WTC11 (cell line): ENCODE data around the gene TMEM38B. TPM values are rescaled to one million over a fixed set of nuclear protein-coding genes. Genes with fewer than 3 reads are reported as not detected.

Source experiments
- ATAC-seq: fragments of 200-7000 bp; cut with Tn5 transposase; 2 replicates; pipeline ENCODE4 v1.10.0; 2021; ENCODE audit warnings: mild to moderate bottlenecking, moderate library complexity
- Bru-seq: library from RNA; stranded (reverse); fragments of 400-500 nt; gene quantifications from one replicate; lab custom pipeline; 2021; lab: Mats Ljungman, UMichigan
- CTCF ChIA-PET: fragments of 300-600 bp; sonication (Branson Sonifier 250); formaldehyde crosslinking; loops from one replicate; lab custom pipeline; 2021; ENCODE audit warnings: antibody characterized with exemption; lab: Charles Lee
- POLR2A ChIA-PET: fragments of 350-600 bp; sonication (Branson Sonifier 250); formaldehyde crosslinking; loops from one replicate; lab custom pipeline; 2021; ENCODE audit warnings: antibody characterized with exemption; lab: Charles Lee
- DNase-seq: peaks from one replicate; pipeline ENCODE4 v3.0.0; 2021; ENCODE audit warnings: low spot score
- H3K27ac Mint-ChIP-seq: 2 replicates; pipeline ENCODE4 v1.8.0; 2021; ENCODE audit warnings: mixed read lengths
- H3K27me3 Mint-ChIP-seq: 2 replicates; pipeline ENCODE4 v1.8.0; 2021; ENCODE audit warnings: low read depth, mild to moderate bottlenecking, moderate library complexity, mixed read lengths
- H3K36me3 Mint-ChIP-seq: 2 replicates; pipeline ENCODE4 v1.8.0; 2021; ENCODE audit warnings: mixed read lengths
- H3K4me1 Mint-ChIP-seq: 2 replicates; pipeline ENCODE4 v1.8.0; 2022; ENCODE audit warnings: mixed read lengths
- H3K4me3 Mint-ChIP-seq: 2 replicates; pipeline ENCODE4 v1.8.0; 2021; ENCODE audit warnings: mild to moderate bottlenecking, moderate library complexity, mixed read lengths
- H3K9me3 Mint-ChIP-seq: 2 replicates; pipeline ENCODE4 v1.8.0; 2021; ENCODE audit warnings: mixed read lengths
- AFF4 ChIP-seq: sonication (generic); formaldehyde crosslinking; IDR thresholded peaks from 2 replicates; pipeline ENCODE4 v1.8.1; 2023; ENCODE audit warnings: mild to moderate bottlenecking, missing genetic modification reagents, borderline replicate concordance
- E2F5 ChIP-seq: sonication (generic); formaldehyde crosslinking; IDR thresholded peaks from 2 replicates; pipeline ENCODE4 v1.8.1; 2022; ENCODE audit warnings: mild to moderate bottlenecking, moderate library complexity, missing genetic modification reagents
- FOXJ3 ChIP-seq: sonication (generic); formaldehyde crosslinking; IDR thresholded peaks from 2 replicates; pipeline ENCODE4 v1.9.0; 2021; ENCODE audit warnings: missing genetic modification reagents, mild to moderate bottlenecking, borderline replicate concordance
- GTF2I ChIP-seq: fragments of 250-450 bp; sonication (Bioruptor Pico); conservative IDR thresholded peaks from 2 replicates; pipeline ENCODE4 v1.4.0; 2021; ENCODE audit warnings: mild to moderate bottlenecking
- MYBL2 ChIP-seq: sonication (generic); formaldehyde crosslinking; IDR thresholded peaks from 2 replicates; pipeline ENCODE4 v1.8.1; 2023; ENCODE audit warnings: mild to moderate bottlenecking, moderate library complexity, missing genetic modification reagents
- PREB ChIP-seq: sonication (generic); formaldehyde crosslinking; IDR thresholded peaks from 2 replicates; pipeline ENCODE4 v1.8.1; 2022; ENCODE audit warnings: mild to moderate bottlenecking, missing genetic modification reagents, moderate library complexity, borderline replicate concordance
- USF2 ChIP-seq: sonication (generic); formaldehyde crosslinking; IDR thresholded peaks from 2 replicates; pipeline ENCODE4 v1.8.1; 2023; ENCODE audit warnings: mild to moderate bottlenecking, missing genetic modification reagents, moderate library complexity
- ZNF263 ChIP-seq: sonication (generic); formaldehyde crosslinking; IDR thresholded peaks from 2 replicates; pipeline ENCODE4 v1.8.1; 2022; ENCODE audit warnings: low read depth, mild to moderate bottlenecking, moderate library complexity, missing genetic modification reagents
- ZNF317 ChIP-seq: sonication (generic); formaldehyde crosslinking; IDR thresholded peaks from 2 replicates; pipeline ENCODE4 v1.8.1; 2023; ENCODE audit warnings: low read depth, mild to moderate bottlenecking, moderate library complexity, missing genetic modification reagents, borderline replicate concordance
- ZNF416 ChIP-seq: fragments of 250-450 bp; sonication (Bioruptor Pico); IDR thresholded peaks from 2 replicates; pipeline ENCODE4 v1.9.0; 2021; ENCODE audit warnings: mild to moderate bottlenecking, inconsistent platforms
- ZNF532 ChIP-seq: fragments of 250-450 bp; sonication (Bioruptor Pico); IDR thresholded peaks from 2 replicates; pipeline ENCODE4 v1.9.0; 2021; ENCODE audit warnings: mild to moderate bottlenecking, borderline replicate concordance
- long read RNA-seq, 3 experiments: library from RNA in 1 of 3; library from capped mRNA in 1 of 3; library from polyadenylated mRNA in 1 of 3; unstranded in 2 of 3; stranded (forward) in 1 of 3; transcript quantifications; one replicate each; pipeline ENCODE4 v2.0.0, GENCODE V29; 2021
- total RNA-seq: library from RNA; stranded (reverse); gene quantifications from 3 replicates; pipeline ENCODE4 v1.2.3, GENCODE V29; 2021

Gene TMEM38B
- total RNA-seq: 15.7 to 17.9 TPM (median 17.6 TPM) in 3 replicates
- percentile 60 among the genes with signal in this experiment for Bru-seq, nascent RNA
- long read RNA-seq, experiment 1, transcript TMEM38B-202 (6 exons, 3,525 nt): major isoform, 147 of 181 reads
- long read RNA-seq, experiment 1, partial matches to known transcripts: 4 of 181 reads
- long read RNA-seq, experiment 1, other reads (novel, unspliced or antisense): 30 of 181 reads
- long read RNA-seq, experiment 2, transcript TMEM38B-202 (6 exons, 3,525 nt): major isoform, 19 of 33 reads
- long read RNA-seq, experiment 2, partial matches to known transcripts: 9 of 33 reads
- long read RNA-seq, experiment 2, other reads (novel, unspliced or antisense): 5 of 33 reads
- long read RNA-seq, experiment 3, transcript TMEM38B-202 (6 exons, 3,525 nt): major isoform, 65 of 81 reads
- long read RNA-seq, experiment 3, partial matches to known transcripts: 5 of 81 reads
- long read RNA-seq, experiment 3, other reads (novel, unspliced or antisense): 11 of 81 reads

GRCh38 chr9:105694190-105694847 is at the start of gene TMEM38B:
Gene TMEM38B, plus strand, starts transcription at chr9:105694541. Its CDS starts 120 bp downstream, at chr9:105694661.
- Mint-ChIP-seq H3K27me3 (peaks cover 40% of the 10 kb centered on the region), H3K4me3 (peak within 1 kb of the TSS; percentile 74), H3K9me3 (no peaks in the 10 kb centered on the region), H3K27ac (no peak within 1 kb of the TSS), H3K4me1 (peaks cover 16% of the 10 kb centered on the region), H3K36me3 (no peaks in the 10 kb centered on the region)
- peak; percentile 88 for DNase-seq
- CTCF ChIA-PET: interaction anchor here (0.5 to 1.4 kb wide), 4 partner anchors 9 to 56 kb away, joined by 3 to 4 read pairs (median 4); no protein-coding TSS in a partner anchor
- POLR2A ChIA-PET: no interaction called here
- ATAC-seq: peak; percentile 87
- no peak for TF ChIP-seq MYBL2 (CRISPR knock-in tag)
- peak; percentile 31; the same call in 1 of the 2 replicates for TF ChIP-seq E2F5
- TF ChIP-seq PREB (CRISPR knock-in tag): no peak
- TF ChIP-seq FOXJ3: no peak

GRCh38 chr9:105646879-105647594 is 47.3 kb upstream of the TMEM38B start:
- DNase-seq (no peak), ATAC-seq (no peak)
- ChIA-PET POLR2A (interaction anchor here (0.9 kb wide), 1 partner anchor 13 kb away, joined by 3 read pairs; no protein-coding TSS in a partner anchor), CTCF (interaction anchor here (0.9 to 1.2 kb wide), 2 partner anchors 44 to 71 kb away, joined by 3 read pairs; no protein-coding TSS in a partner anchor)
- no peak overlapping the region for H3K27ac Mint-ChIP-seq
- H3K4me3 Mint-ChIP-seq: no peak overlapping the region
- no peak for TF ChIP-seq GTF2I (CRISPR knock-in tag)
- TF ChIP-seq ZNF416: no peak
- no peak for TF ChIP-seq ZNF263 (CRISPR knock-in tag)
- TF ChIP-seq AFF4 (CRISPR knock-in tag): no peak
- no peak for TF ChIP-seq USF2 (CRISPR knock-in tag)
- no peak for TF ChIP-seq ZNF532 (CRISPR knock-in tag)
- no peak for TF ChIP-seq ZNF317
- TF ChIP-seq, all 79 proteins: peak for 0
- H3K27me3 Mint-ChIP-seq: no peaks in the 10 kb centered on the region
- no peaks in the 10 kb centered on the region for H3K9me3 Mint-ChIP-seq
- H3K36me3 Mint-ChIP-seq: no peaks in the 10 kb centered on the region
- peaks cover 14% of the 10 kb centered on the region for H3K4me1 Mint-ChIP-seq
